Adrenal gland (tissue), 5 donors: ENCODE results near the gene RAN.

ENCODE experiments used
- POLR2A ChIP-seq, 2 donors: fragments of 450-650 bp; IDR thresholded peaks; one replicate each; pipeline ENCODE4 v1.6.1; 2017; ENCODE audit warnings: antibody characterized with exemption in 2 of 2, mild to moderate bottlenecking in 2 of 2, moderate library complexity in 1 of 2
- TF ChIP-seq, protein P1 (sequence below), 6 experiments: fragments of 450-650 bp in 4 of 6; fragments of 200-600 bp in 2 of 6; sonication (generic) in 1 of 6; IDR thresholded peaks; 1 replicate in 5 of 6; 2 replicates in 1 of 6; pipeline versions ENCODE4 v1.5.1 to v1.8.0; 2016 to 2021; ENCODE audit warnings: antibody characterized with exemption in 6 of 6, mild to moderate bottlenecking in 2 of 6, moderate library complexity in 1 of 6
- donor health status: DM: no; HTN: no; CAD: no.

DNA sequence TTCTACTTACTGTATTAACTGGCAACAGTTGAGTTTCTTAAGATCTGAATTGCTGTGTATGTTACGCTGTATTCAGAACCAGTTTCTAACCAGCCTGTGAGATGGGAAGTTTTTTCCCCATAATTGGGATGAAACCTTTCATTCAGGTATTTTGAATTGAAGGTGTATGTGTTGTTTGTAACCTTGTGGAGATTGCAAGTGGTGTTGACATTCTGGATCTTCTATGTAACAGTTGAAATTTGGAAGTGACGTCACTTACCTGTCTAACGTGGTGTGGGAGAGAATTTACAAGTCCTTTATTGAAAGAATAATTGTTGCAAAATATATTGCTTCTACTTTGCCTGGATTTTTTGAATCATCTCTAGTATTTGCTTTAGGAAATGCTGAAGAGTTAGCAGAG, 5.5 kb downstream of the RAN start:
- TF ChIP-seq, protein P1, sequence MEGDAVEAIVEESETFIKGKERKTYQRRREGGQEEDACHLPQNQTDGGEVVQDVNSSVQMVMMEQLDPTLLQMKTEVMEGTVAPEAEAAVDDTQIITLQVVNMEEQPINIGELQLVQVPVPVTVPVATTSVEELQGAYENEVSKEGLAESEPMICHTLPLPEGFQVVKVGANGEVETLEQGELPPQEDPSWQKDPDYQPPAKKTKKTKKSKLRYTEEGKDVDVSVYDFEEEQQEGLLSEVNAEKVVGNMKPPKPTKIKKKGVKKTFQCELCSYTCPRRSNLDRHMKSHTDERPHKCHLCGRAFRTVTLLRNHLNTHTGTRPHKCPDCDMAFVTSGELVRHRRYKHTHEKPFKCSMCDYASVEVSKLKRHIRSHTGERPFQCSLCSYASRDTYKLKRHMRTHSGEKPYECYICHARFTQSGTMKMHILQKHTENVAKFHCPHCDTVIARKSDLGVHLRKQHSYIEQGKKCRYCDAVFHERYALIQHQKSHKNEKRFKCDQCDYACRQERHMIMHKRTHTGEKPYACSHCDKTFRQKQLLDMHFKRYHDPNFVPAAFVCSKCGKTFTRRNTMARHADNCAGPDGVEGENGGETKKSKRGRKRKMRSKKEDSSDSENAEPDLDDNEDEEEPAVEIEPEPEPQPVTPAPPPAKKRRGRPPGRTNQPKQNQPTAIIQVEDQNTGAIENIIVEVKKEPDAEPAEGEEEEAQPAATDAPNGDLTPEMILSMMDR (IDR thresholded peaks at IDR 0.05): no peak
- TF ChIP-seq POLR2A (IDR thresholded peaks at IDR 0.05): no peak
